Erythroblast (primary cell): ENCODE measurements around the gene KRT73.
"Not testable (repeated sequence)": the region's sequence is repeated elsewhere in the genome, so short reads cannot be mapped to it uniquely, and the experiment has no call there.

ENCODE experiments used
- GATA1 ChIP-seq: IDR thresholded peaks from 2 replicates; pipeline ENCODE4 v1.6.1; 2011; ENCODE audit warnings: low read depth, mild to moderate bottlenecking, control low read depth, low read length, moderate library complexity
- POLR2A ChIP-seq: IDR thresholded peaks from 2 replicates; pipeline ENCODE4 v1.6.1; 2011; ENCODE audit warnings: mild to moderate bottlenecking, low read length

DNA sequence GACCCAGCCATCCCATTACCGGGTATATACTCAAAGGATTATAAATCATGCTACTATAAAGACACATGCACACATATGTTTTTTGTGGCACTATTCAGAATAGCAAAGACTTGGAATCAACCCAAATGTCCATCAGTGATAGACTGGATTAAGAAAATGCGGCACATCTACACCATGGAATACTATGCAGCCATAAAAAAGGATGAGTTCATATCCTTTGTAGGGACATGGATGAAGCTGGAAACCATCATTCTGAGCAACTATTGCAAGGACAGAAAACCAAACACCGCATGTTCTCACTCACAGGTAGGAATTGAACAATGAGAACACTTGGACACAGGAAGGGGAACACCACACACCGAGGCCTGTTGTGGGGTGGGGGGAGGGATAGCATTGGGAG is 24.1 kb downstream of the KRT73 start:
- TF ChIP-seq POLR2A, GATA1: not testable (repeated sequence)
